Medulla oblongata (tissue), 1 donor: ENCODE measurements around the gene MROH9.
A peak's percentile ranks its signal among the peaks of the same experiment; 100 is the strongest.

Experiments
- DNase-seq: peaks from one replicate; pipeline ENCODE4 v3.0.0-alpha.2; 2015; ENCODE audit errors: extremely low spot score

MROH9 gene

GRCh38 chr1:170967042-170967910 lies 31.9 kb downstream of the MROH9 start:
- DNase-seq, result peak; percentile 72

- no peak for DNase-seq
These were observed 34.9 kb downstream of the MROH9 start for GRCh38 chr1:170970256-170970655.

- no peak for DNase-seq
These were observed 43.1 kb downstream of the MROH9 start for GRCh38 chr1:170978371-170978910.

- no peak for DNase-seq
These were observed 50.1 kb downstream of the MROH9 start for GRCh38 chr1:170985406-170985805.

GRCh38 chr1:170986901-170987300 lies 51.6 kb downstream of the MROH9 start:
- DNase-seq, result no peak

GRCh38 chr1:170987424-170987823 lies 52.1 kb downstream of the MROH9 start:
- no peak for DNase-seq

- DNase-seq, result no peak
These were observed 57.8 kb downstream of the MROH9 start for GRCh38 chr1:170993151-170993550.

- DNase-seq, result no peak
These were observed 58.4 kb downstream of the MROH9 start for GRCh38 chr1:170993717-170994116.

GRCh38 chr1:171014880-171015279 lies 79.5 kb downstream of the MROH9 start:
- no peak for DNase-seq

- no peak for DNase-seq
These were observed 82.1 kb downstream of the MROH9 start for GRCh38 chr1:171017426-171017825.

- peak; percentile 17 for DNase-seq
These were observed 84.6 kb downstream of the MROH9 start for GRCh38 chr1:171019971-171020370.

GRCh38 chr1:171032822-171033702 lies 97.7 kb downstream of the MROH9 start:
- DNase-seq, result no peak

GRCh38 chr1:171037626-171038025 lies 102.3 kb downstream of the MROH9 start:
- DNase-seq, result no peak

GRCh38 chr1:171038284-171038683 lies 103.0 kb downstream of the MROH9 start:
- DNase-seq, result no peak

GRCh38 chr1:171048014-171048413 lies 112.7 kb downstream of the MROH9 start:
- no peak for DNase-seq

GRCh38 chr1:171052977-171053376 lies 117.6 kb downstream of the MROH9 start:
- no peak for DNase-seq

- DNase-seq, result no peak
These were observed 120.8 kb downstream of the MROH9 start for GRCh38 chr1:171055966-171056643.

GRCh38 chr1:171061425-171062143 lies 126.2 kb downstream of the MROH9 start:
- DNase-seq, result no peak

- no peak for DNase-seq
These were observed 127.6 kb downstream of the MROH9 start for GRCh38 chr1:171062902-171063301.

GRCh38 chr1:171075041-171075440 lies 139.7 kb downstream of the MROH9 start:
- DNase-seq, result no peak

GRCh38 chr1:171081314-171081753 lies 146.0 kb downstream of the MROH9 start:
- DNase-seq, result peak; percentile 46
